HepG2 (cell line): ENCODE results near the gene BICDL2. TPM values are rescaled to one million over a fixed set of nuclear protein-coding genes. Genes with fewer than 3 reads are reported as not detected.

Source experiments
- ARID3A ChIP-seq: IDR thresholded peaks from 2 replicates; pipeline ENCODE4 v1.6.1; 2012; ENCODE audit warnings: low read depth, low read length, improper control_type of control experiment
- CEBPG ChIP-seq: IDR thresholded peaks from 2 replicates; pipeline ENCODE4 v1.6.1; 2016
- E2F5 ChIP-seq: sonication (generic); formaldehyde crosslinking; conservative IDR thresholded peaks from 2 replicates; pipeline ENCODE4 v1.4.0; 2020; ENCODE audit warnings: missing genetic modification reagents
- FOXP4 ChIP-seq: sonication (generic); formaldehyde crosslinking; IDR thresholded peaks from 2 replicates; pipeline ENCODE4 v1.4.0; 2020; ENCODE audit warnings: missing genetic modification reagents
- HBP1 ChIP-seq: IDR thresholded peaks from 2 replicates; pipeline ENCODE4 v1.6.1; 2016; ENCODE audit warnings: low read depth, control low read depth
- HMGXB3 ChIP-seq: sonication (generic); formaldehyde crosslinking; IDR thresholded peaks from 2 replicates; pipeline ENCODE4 v1.4.0; 2020; ENCODE audit warnings: missing genetic modification reagents, borderline replicate concordance
- NAIF1 ChIP-seq: sonication (generic); formaldehyde crosslinking; IDR thresholded peaks from 2 replicates; pipeline ENCODE4 v1.5.0; 2020; ENCODE audit warnings: mild to moderate bottlenecking, missing genetic modification reagents, borderline replicate concordance
- POLR2AphosphoS5 ChIP-seq: IDR thresholded peaks from 2 replicates; pipeline ENCODE4 v1.6.1; 2012; ENCODE audit warnings: low read depth, low read length
- THAP9 ChIP-seq: sonication (generic); formaldehyde crosslinking; IDR thresholded peaks from 2 replicates; pipeline ENCODE4; 2020; ENCODE audit warnings: missing genetic modification reagents, mild to moderate bottlenecking, borderline replicate concordance
- ZGPAT ChIP-seq: IDR thresholded peaks from 2 replicates; pipeline ENCODE4 v1.6.1; 2016; ENCODE audit warnings: mild to moderate bottlenecking
- ZSCAN29 ChIP-seq: sonication (generic); formaldehyde crosslinking; conservative IDR thresholded peaks from 2 replicates; pipeline ENCODE4 v1.4.0; 2020; ENCODE audit warnings: mild to moderate bottlenecking, missing genetic modification reagents
- polyA plus RNA-seq, 8 experiments: library from polyadenylated mRNA; depleted of rRNA in 3 of 8; stranded (reverse) in 7 of 8; unstranded in 1 of 8; fragments of >200 nt; fragmentation: Illumina TruSeq in 4 of 8; extraction: Trizol in 4 of 8; gene quantifications; 2 replicates each; pipeline versions ENCODE4 v1.2.1 to v1.2.3, GENCODE V29; 2011 to 2016; ENCODE audit warnings: low read depth in 4 of 8, missing spikeins in 1 of 8, mixed read lengths in 1 of 8; ENCODE audit not compliant: insufficient read depth in 1 of 8
- total RNA-seq, 5 experiments: library from RNA; depleted of rRNA; stranded (reverse); fragments of >200 nt; fragmentation: Illumina TruSeq; extraction: Trizol; gene quantifications; 2 replicates each; pipeline ENCODE4 v1.2.3, GENCODE V29; 2016; ENCODE audit warnings: low read depth in 1 of 5

Gene BICDL2
- total and polyA plus RNA-seq, 2 of the 13 experiments (the other 11 are each of a cell fraction or from before 2014, with no cell fraction given), result 0.12 TPM; not detected in 1

- 0 out of 2 replicates have a peak, but pooled peaks have one; percentile 36 for TF ChIP-seq HMGXB3 (CRISPR knock-in tag)
- peak; percentile 57; the same call in 1 of the 2 replicates for TF ChIP-seq ZGPAT (CRISPR knock-in tag)
- TF ChIP-seq CEBPG (CRISPR knock-in tag), result peak; percentile 20; the same call in 1 of the 2 replicates
- TF ChIP-seq E2F5 (CRISPR knock-in tag), result no peak
- TF ChIP-seq ZSCAN29 (CRISPR knock-in tag), result 0 out of 2 replicates have a peak, but pooled peaks have one; percentile 46
- TF ChIP-seq FOXP4 (CRISPR knock-in tag), result 0 out of 2 replicates have a peak, but pooled peaks have one; percentile 15
- no peak for TF ChIP-seq ARID3A
- peak; percentile 73 for TF ChIP-seq POLR2AphosphoS5
- peak; percentile 35; the same call in 1 of the 2 replicates for TF ChIP-seq THAP9 (CRISPR knock-in tag)
- TF ChIP-seq NAIF1 (CRISPR knock-in tag), result 0 out of 2 replicates have a peak, but pooled peaks have one; percentile 21
- TF ChIP-seq HBP1 (CRISPR knock-in tag), result peak; percentile 72; the same call in 1 of the 2 replicates
Measured at GRCh38 chr16:2981177-2981898, 55.4 kb downstream of the BICDL2 start (continued).
